Sigmoid colon (tissue), 7 donors: ENCODE measurements around the gene ZFC3H1. TPM values are rescaled to one million over a fixed set of nuclear protein-coding genes. Genes with fewer than 3 reads are reported as not detected.

Experiments
- DNase-seq: peaks from one replicate; pipeline ENCODE4 v3.0.0-alpha.2; 2019
- H3K27ac ChIP-seq, 4 donors: fragments of 200-600 bp; sonication (generic); one replicate each; pipeline ENCODE4 v1.5.1; 2016 to 2019; ENCODE audit warnings: mild to moderate bottlenecking in 1 of 4
- H3K27me3 ChIP-seq, 3 donors: fragments of 200-600 bp; sonication (generic); one replicate each; pipeline ENCODE4 v1.5.1; 2019; ENCODE audit warnings: mild to moderate bottlenecking in 1 of 3
- H3K36me3 ChIP-seq, 4 donors: fragments of 200-600 bp; sonication (generic); one replicate each; pipeline ENCODE4 v1.5.1; 2016 to 2019
- H3K4me1 ChIP-seq, 4 donors: fragments of 200-600 bp; sonication (generic); one replicate each; pipeline ENCODE4 v1.5.1; 2017 to 2019
- H3K4me3 ChIP-seq, 4 donors: fragments of 200-600 bp; sonication (generic); one replicate each; pipeline ENCODE4 v1.5.1; 2017 to 2019; ENCODE audit warnings: mild to moderate bottlenecking in 2 of 4, moderate library complexity in 1 of 4
- H3K9me3 ChIP-seq, 4 donors: fragments of 200-600 bp in 3 of 4; sonication (generic) in 3 of 4; one replicate each; pipeline versions ENCODE4 v1.5.1 to v1.6.1; 2013 to 2019
- CTCF ChIP-seq, 4 experiments: fragments of 450-650 bp in 3 of 4; fragments of 200-600 bp in 1 of 4; IDR thresholded peaks; one replicate each; pipeline ENCODE4 v1.5.1; 2016 to 2019; ENCODE audit warnings: antibody characterized with exemption in 4 of 4, mild to moderate bottlenecking in 3 of 4, moderate library complexity in 2 of 4
- EP300 ChIP-seq, 4 donors: sonication (generic); formaldehyde crosslinking; IDR thresholded peaks; one replicate each; pipeline ENCODE4 v1.6.1; 2017; ENCODE audit warnings: antibody characterized with exemption in 4 of 4
- POLR2A ChIP-seq, 2 donors: fragments of 450-650 bp; IDR thresholded peaks; one replicate each; pipeline ENCODE4 v1.6.1; 2016; ENCODE audit warnings: antibody characterized with exemption in 2 of 2, mild to moderate bottlenecking in 2 of 2, moderate library complexity in 2 of 2
- POLR2AphosphoS5 ChIP-seq, 4 donors: sonication (generic); formaldehyde crosslinking; IDR thresholded peaks; one replicate each; pipeline ENCODE4 v1.6.1; 2017; ENCODE audit warnings: antibody characterized with exemption in 4 of 4
- WGBS, 2 donors: extraction: QIAGEN DNeasy Blood & Tissue Kit; methylation state at CpG; one replicate each; pipeline ENCODE4 v1.1.7; 2013; 5-methylcytosine and 5-hydroxymethylcytosine counted together
- intact Hi-C: fragments of 100-400 bp; cut with DNase I; formaldehyde crosslinking; loops from one replicate; pipeline ENCODE4 v1.15.1; 2023
- polyA plus RNA-seq, 3 donors: library from polyadenylated mRNA; stranded (reverse); fragments of 200-250 nt; gene quantifications; one replicate each; pipeline ENCODE4 v1.2.3, GENCODE V29; 2013
- total RNA-seq, 4 donors: library from RNA; depleted of rRNA; stranded (reverse); fragments of >200 nt; gene quantifications; one replicate each; pipeline ENCODE4 v1.1.0, GENCODE V29; 2016
- donor health status: healthy with polysubstance abuse.
- donor health status: Bipolar disorder and iron deficiency.
- donor health status: healthy.

Gene ZFC3H1
- total and polyA plus RNA-seq, 7 donors, result 3.0 to 87.8 (median 38.7) TPM

GRCh38 chr12:71686658-71687025 lies 23.0 kb upstream of the ZFC3H1 start:
- Histone ChIP-seq H3K27ac (peak overlapping the region; percentile 91 to 95 (median 92)), H3K9me3 (no peaks in the 10 kb centered on the region), H3K4me1 (peaks cover 0 to 34% (median 25%) of the 10 kb centered on the region in 4 donors), H3K4me3 (peak overlapping the region; percentile 71 to 85 (median 74)), H3K36me3 (no peaks in the 10 kb centered on the region), H3K27me3 (no peaks in the 10 kb centered on the region)
- intact Hi-C loops, result loop anchor here (2.0 kb wide), 2 partner anchors 24 to 68 kb away; partner anchors contain the start of genes RAB21 and ZFC3H1
- 2 to 13% methylated on average over 3 of the region's 3 CpGs for WGBS, 2 donors
- no peak for DNase-seq
- no peak for TF ChIP-seq POLR2AphosphoS5 (IDR thresholded peaks at IDR 0.05)
- no peak for TF ChIP-seq EP300 (IDR thresholded peaks at IDR 0.05)
- no peak for TF ChIP-seq POLR2A (IDR thresholded peaks at IDR 0.05)

DNA sequence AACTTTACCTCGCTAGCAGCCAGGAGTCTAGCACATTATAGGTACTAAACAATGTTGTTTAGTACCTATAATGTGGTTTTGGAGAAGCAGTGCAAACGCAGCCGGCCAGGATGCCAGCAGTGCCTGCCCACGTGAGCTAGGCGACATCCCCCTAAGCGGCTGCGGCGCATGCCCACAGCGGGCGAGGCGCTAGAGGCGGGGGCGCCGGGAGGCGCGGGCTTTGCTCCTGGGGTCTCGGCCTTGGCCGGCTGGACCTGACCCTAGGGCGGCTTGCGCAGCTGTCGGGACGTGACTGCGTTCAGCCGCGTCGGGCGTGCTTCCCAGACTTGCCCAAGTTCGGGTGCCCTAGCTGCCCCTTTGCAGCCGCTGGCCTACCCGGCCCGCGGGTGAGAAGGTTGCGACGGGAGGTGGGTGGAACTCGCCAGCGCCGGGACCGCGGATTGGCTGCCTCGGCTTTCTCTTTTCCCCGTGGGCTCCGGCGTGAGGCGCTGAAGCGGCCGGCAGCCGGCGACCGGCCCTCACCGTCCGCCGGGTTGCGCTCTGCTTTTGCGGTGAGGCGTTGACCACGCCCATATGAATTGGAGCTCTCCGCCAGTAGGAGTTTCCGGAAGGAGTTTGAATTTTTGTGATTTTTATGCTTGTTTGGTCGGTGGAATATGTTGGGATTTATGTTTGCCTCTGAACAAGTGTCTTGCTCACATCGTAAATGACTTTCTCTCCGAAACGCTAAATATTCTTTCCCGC lies 22.4 kb upstream of the ZFC3H1 start, which contains the start of gene TMEM19:
TSS of gene TMEM19 (plus strand) at position 169 of the 744 bp plus-strand sequence. CDS start 599 bp downstream, outside the sequence.
- H3K9me3 ChIP-seq, result no peaks in the 10 kb centered on the region
- peak; percentile 94 for DNase-seq
- peak within 1 kb of the TSS; percentile 91 to 95 (median 92) for H3K27ac ChIP-seq
- WGBS, 2 donors, result 0% methylated on average over 63 of the region's 63 CpGs
- no peaks in the 10 kb centered on the region for H3K27me3 ChIP-seq
- H3K36me3 ChIP-seq, result no peaks in the 10 kb centered on the region
- intact Hi-C loops, result loop anchor here (2.0 kb wide), 2 partner anchors 23 to 69 kb away; partner anchors contain the start of genes RAB21 and ZFC3H1
- peaks cover 0 to 34% (median 25%) of the 10 kb centered on the region in 4 donors for H3K4me1 ChIP-seq
- H3K4me3 ChIP-seq, result peak within 1 kb of the TSS; percentile 71 to 85 (median 74)
- TF ChIP-seq POLR2A (IDR thresholded peaks at IDR 0.05) (peak; percentile 22 to 48), POLR2AphosphoS5 (IDR thresholded peaks at IDR 0.05) (peak; percentile 52 to 78 (median 68)), EP300 (IDR thresholded peaks at IDR 0.05) (no peak), CTCF (IDR thresholded peaks at IDR 0.05) (peak in 1 of 4 experiments; percentile 22)

- H3K27ac ChIP-seq, result peak overlapping the region; percentile 91 to 95 (median 92)
- intact Hi-C loops, result no loop called here
These were observed 21.8 kb upstream of the ZFC3H1 start for GRCh38 chr12:71685312-71685906.

DNA sequence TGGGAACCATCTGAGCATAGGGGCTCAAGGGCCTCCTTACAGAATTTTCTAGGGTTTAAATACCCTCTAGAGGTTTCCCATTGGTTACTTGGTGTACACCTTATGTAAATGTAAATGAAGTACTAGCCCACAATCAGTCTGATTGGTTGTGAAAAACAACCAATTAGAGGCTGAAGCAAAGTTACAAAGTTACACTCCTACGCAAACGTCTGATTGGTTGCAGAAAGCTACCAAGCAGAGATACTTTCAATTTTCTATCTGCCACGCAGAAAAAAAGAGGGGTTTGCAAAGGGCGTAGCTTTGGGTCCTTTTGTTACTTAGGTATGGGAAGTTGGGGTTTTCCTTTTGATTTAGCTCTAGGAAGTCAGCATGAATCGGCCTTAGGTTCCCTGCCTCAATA lies 20.4 kb upstream of the ZFC3H1 start:
- intact Hi-C loops, result no loop called here
- WGBS, 2 donors, result 59 to 77% methylated on average over 5 of the region's 5 CpGs
- TF ChIP-seq POLR2AphosphoS5 (IDR thresholded peaks at IDR 0.05) (no peak), CTCF (IDR thresholded peaks at IDR 0.05) (no peak), POLR2A (IDR thresholded peaks at IDR 0.05) (no peak), EP300 (IDR thresholded peaks at IDR 0.05) (no peak)
- Histone ChIP-seq H3K27ac (no peak overlapping the region), H3K4me3 (no peak overlapping the region), H3K27me3 (no peaks in the 10 kb centered on the region), H3K9me3 (no peaks in the 10 kb centered on the region), H3K36me3 (no peaks in the 10 kb centered on the region), H3K4me1 (peaks cover 0 to 30% (median 24%) of the 10 kb centered on the region in 4 donors)
- no peak for DNase-seq

More at GRCh38 chr12:71685312-71685906, 21.8 kb upstream of the ZFC3H1 start:
- H3K4me1 ChIP-seq, result peaks cover 0 to 34% (median 25%) of the 10 kb centered on the region in 4 donors
- H3K27me3 ChIP-seq, result no peaks in the 10 kb centered on the region
- 8 to 36% methylated on average over 19 of the region's 19 CpGs for WGBS, 2 donors
- no peak for TF ChIP-seq POLR2AphosphoS5 (IDR thresholded peaks at IDR 0.05)
- no peak for TF ChIP-seq CTCF (IDR thresholded peaks at IDR 0.05)
- TF ChIP-seq POLR2A (IDR thresholded peaks at IDR 0.05), result no peak
- TF ChIP-seq EP300 (IDR thresholded peaks at IDR 0.05), result no peak
- H3K4me3 ChIP-seq, result peak overlapping the region; percentile 71 to 85 (median 74)
- no peak for DNase-seq
- no peaks in the 10 kb centered on the region for H3K9me3 ChIP-seq
- no peaks in the 10 kb centered on the region for H3K36me3 ChIP-seq

GRCh38 chr12:71683633-71684032 lies 20.0 kb upstream of the ZFC3H1 start:
- intact Hi-C loops, result no loop called here
- H3K27me3 ChIP-seq, result no peaks in the 10 kb centered on the region
- H3K27ac ChIP-seq, result no peak overlapping the region
- TF ChIP-seq POLR2AphosphoS5 (IDR thresholded peaks at IDR 0.05), result no peak
- TF ChIP-seq CTCF (IDR thresholded peaks at IDR 0.05), result no peak
- WGBS, 2 donors, result 94 to 97% methylated on average over 5 of the region's 5 CpGs
- H3K36me3 ChIP-seq, result no peaks in the 10 kb centered on the region
- no peak for DNase-seq
- peaks cover 0 to 25% (median 21%) of the 10 kb centered on the region in 4 donors for H3K4me1 ChIP-seq
- H3K9me3 ChIP-seq, result no peaks in the 10 kb centered on the region
- H3K4me3 ChIP-seq, result no peak overlapping the region
